ENCODE results near the gene SAMD4B. TPM values are rescaled to one million over a fixed set of nuclear protein-coding genes. Genes with fewer than 3 reads are reported as not detected.

The SAMD4B gene
- total RNA-seq, 1 donor from 2014 or later: 119 TPM

GRCh38 chr19:39297931-39298634, 44.1 kb upstream of the SAMD4B start:
- no peak for TF ChIP-seq CTCF (IDR thresholded peaks at IDR 0.05; ENCODE audit: partially characterized antibody, unreplicated experiment)
- DNase-seq: no peak
- peaks cover 6% of the 10 kb centered on the region for H3K27me3 Mint-ChIP-seq (ENCODE audit: unreplicated experiment)
- H3K36me3 Mint-ChIP-seq (ENCODE audit: unreplicated experiment): no peaks in the 10 kb centered on the region
- no peak overlapping the region for H3K4me3 Mint-ChIP-seq (ENCODE audit: unreplicated experiment)
- H3K9me3 Mint-ChIP-seq (ENCODE audit: unreplicated experiment): peaks cover 5% of the 10 kb centered on the region
- peaks cover 5% of the 10 kb centered on the region for H3K4me1 Mint-ChIP-seq (ENCODE audit: low read depth, unreplicated experiment)
- H3K27ac Mint-ChIP-seq (ENCODE audit: unreplicated experiment): no peak overlapping the region

- no peak overlapping the region for H3K4me3 Mint-ChIP-seq (ENCODE audit: unreplicated experiment)
- H3K27me3 Mint-ChIP-seq (ENCODE audit: unreplicated experiment): peaks cover 7% of the 10 kb centered on the region
- H3K4me1 Mint-ChIP-seq (ENCODE audit: low read depth, unreplicated experiment): peaks cover 8% of the 10 kb centered on the region
- H3K27ac Mint-ChIP-seq (ENCODE audit: unreplicated experiment): no peak overlapping the region
- no peak for TF ChIP-seq CTCF (IDR thresholded peaks at IDR 0.05; ENCODE audit: partially characterized antibody, unreplicated experiment)
- DNase-seq: no peak
- H3K9me3 Mint-ChIP-seq (ENCODE audit: unreplicated experiment): peaks cover 7% of the 10 kb centered on the region
- no peaks in the 10 kb centered on the region for H3K36me3 Mint-ChIP-seq (ENCODE audit: unreplicated experiment)
Observed at GRCh38 chr19:39299404-39299803, 42.8 kb upstream of the SAMD4B start.

GRCh38 chr19:39299832-39300231, 42.4 kb upstream of the SAMD4B start:
- Mint-ChIP-seq H3K27ac (ENCODE audit: unreplicated experiment) (no peak overlapping the region), H3K9me3 (ENCODE audit: unreplicated experiment) (peaks cover 7% of the 10 kb centered on the region), H3K4me3 (ENCODE audit: unreplicated experiment) (no peak overlapping the region), H3K27me3 (ENCODE audit: unreplicated experiment) (peaks cover 7% of the 10 kb centered on the region), H3K36me3 (ENCODE audit: unreplicated experiment) (no peaks in the 10 kb centered on the region), H3K4me1 (ENCODE audit: low read depth, unreplicated experiment) (peaks cover 12% of the 10 kb centered on the region)
- no peak for TF ChIP-seq CTCF (IDR thresholded peaks at IDR 0.05; ENCODE audit: partially characterized antibody, unreplicated experiment)
- no peak for DNase-seq

- Mint-ChIP-seq H3K9me3 (ENCODE audit: unreplicated experiment) (peaks cover 6% of the 10 kb centered on the region), H3K4me3 (ENCODE audit: unreplicated experiment) (no peak overlapping the region), H3K27ac (ENCODE audit: unreplicated experiment) (no peak overlapping the region), H3K27me3 (ENCODE audit: unreplicated experiment) (peaks cover 9% of the 10 kb centered on the region), H3K4me1 (ENCODE audit: low read depth, unreplicated experiment) (peaks cover 24% of the 10 kb centered on the region), H3K36me3 (ENCODE audit: unreplicated experiment) (no peaks in the 10 kb centered on the region)
- no peak for DNase-seq
- no peak for TF ChIP-seq CTCF (IDR thresholded peaks at IDR 0.05; ENCODE audit: partially characterized antibody, unreplicated experiment)
Observed at GRCh38 chr19:39301021-39301420, 41.2 kb upstream of the SAMD4B start.

- H3K4me1 Mint-ChIP-seq (ENCODE audit: low read depth, unreplicated experiment): peaks cover 30% of the 10 kb centered on the region
- no peak overlapping the region for H3K4me3 Mint-ChIP-seq (ENCODE audit: unreplicated experiment)
- H3K27ac Mint-ChIP-seq (ENCODE audit: unreplicated experiment): no peak overlapping the region
- H3K27me3 Mint-ChIP-seq (ENCODE audit: unreplicated experiment): peaks cover 11% of the 10 kb centered on the region
- H3K9me3 Mint-ChIP-seq (ENCODE audit: unreplicated experiment): peaks cover 10% of the 10 kb centered on the region
- no peak for TF ChIP-seq CTCF (IDR thresholded peaks at IDR 0.05; ENCODE audit: partially characterized antibody, unreplicated experiment)
- no peak for DNase-seq
- no peaks in the 10 kb centered on the region for H3K36me3 Mint-ChIP-seq (ENCODE audit: unreplicated experiment)
Observed at GRCh38 chr19:39301562-39301961, 40.7 kb upstream of the SAMD4B start.

All from glutamatergic neuron (in vitro differentiated cells).